ENCODE measurements around the gene SLMAP.

- TF ChIP-seq EZH2 (IDR thresholded peaks at IDR 0.05) (no peak), POLR2AphosphoS5 (IDR thresholded peaks at IDR 0.05; ENCODE audit: borderline replicate concordance, low read depth, low read length) (no peak)
These were observed 70.3 kb downstream of the SLMAP start for GRCh38 chr3:57826245-57826951.
